T-helper 2 cell treated with Interferon-gamma antibody and Interleukin-4, amounts not matched to agents 5 μg/mL and 100 μg/mL, for 36 hours (primary cell): ENCODE results near the gene ASF1B.
"Not testable (repeated sequence)": the region's sequence is repeated elsewhere in the genome, so short reads cannot be mapped to it uniquely, and the experiment has no call there.

ENCODE experiments used
- DNase-seq: peaks from one replicate; pipeline ENCODE4 v3.0.0; 2021; ENCODE audit warnings: low spot score
- H3K27ac Mint-ChIP-seq: one replicate; pipeline ENCODE4 v1.8.0; 2021; ENCODE audit warnings: mild to moderate bottlenecking, mixed read lengths
- H3K27me3 Mint-ChIP-seq: one replicate; pipeline ENCODE4 v1.8.0; 2021; ENCODE audit warnings: low read depth, mixed read lengths
- H3K36me3 Mint-ChIP-seq: one replicate; pipeline ENCODE4 v1.8.0; 2021; ENCODE audit warnings: low read depth, mixed read lengths
- H3K4me1 Mint-ChIP-seq: one replicate; pipeline ENCODE4 v1.8.0; 2021; ENCODE audit warnings: low read depth, mixed read lengths
- H3K4me3 Mint-ChIP-seq: one replicate; pipeline ENCODE4 v1.8.0; 2022; ENCODE audit warnings: mild to moderate bottlenecking, moderate library complexity, mixed read lengths
- H3K9me3 Mint-ChIP-seq: one replicate; pipeline ENCODE4 v1.8.0; 2021; ENCODE audit warnings: mixed read lengths

The ASF1B gene

GRCh38 chr19:14150770-14151661 lies 14.6 kb upstream of the ASF1B start:
- H3K27me3 Mint-ChIP-seq: no peaks in the 10 kb centered on the region
- peaks cover 22% of the 10 kb centered on the region for H3K4me1 Mint-ChIP-seq
- peaks cover 4% of the 10 kb centered on the region for H3K36me3 Mint-ChIP-seq
- H3K4me3 Mint-ChIP-seq: no peak overlapping the region
- no peak for DNase-seq
- H3K9me3 Mint-ChIP-seq: no peaks in the 10 kb centered on the region
- H3K27ac Mint-ChIP-seq: peak overlapping the region; percentile 99

DNA sequence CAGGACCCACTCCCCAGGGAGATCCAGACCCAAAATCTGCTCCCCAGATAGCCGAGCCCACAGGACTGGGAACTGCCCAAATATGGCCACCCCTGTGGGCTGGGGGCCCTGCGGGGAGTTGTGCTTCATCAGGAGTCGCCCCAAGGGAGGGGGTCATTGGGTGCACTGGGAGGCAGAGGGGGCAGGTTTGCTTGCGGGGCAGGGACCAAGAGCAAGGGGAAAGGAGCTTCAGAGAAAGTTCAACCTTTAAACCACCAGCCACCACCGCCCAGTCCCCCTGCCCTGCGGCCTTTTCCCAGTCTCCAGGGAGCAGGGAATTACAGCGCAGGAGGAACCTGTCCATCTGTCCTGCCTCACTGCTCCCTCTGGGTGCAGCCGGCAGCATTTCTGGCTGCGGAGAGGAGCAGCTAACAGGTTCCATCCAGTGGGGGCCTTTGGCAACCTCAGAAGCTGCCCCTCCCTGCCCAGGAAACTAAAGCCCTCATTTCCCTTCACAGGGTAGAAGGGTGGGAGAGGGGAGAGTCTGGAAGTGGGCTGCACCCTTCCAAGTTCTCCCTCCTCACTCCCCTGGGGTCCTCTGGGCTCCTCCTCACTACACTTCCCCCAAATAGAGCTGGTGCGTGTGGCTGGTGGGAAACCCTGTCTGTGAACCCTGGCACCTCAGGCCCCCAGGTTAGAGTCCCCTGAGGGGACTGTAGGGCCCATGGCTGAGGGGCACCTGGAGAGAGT lies 13.8 kb upstream of the ASF1B start:
- H3K27me3 Mint-ChIP-seq: no peaks in the 10 kb centered on the region

DNA sequence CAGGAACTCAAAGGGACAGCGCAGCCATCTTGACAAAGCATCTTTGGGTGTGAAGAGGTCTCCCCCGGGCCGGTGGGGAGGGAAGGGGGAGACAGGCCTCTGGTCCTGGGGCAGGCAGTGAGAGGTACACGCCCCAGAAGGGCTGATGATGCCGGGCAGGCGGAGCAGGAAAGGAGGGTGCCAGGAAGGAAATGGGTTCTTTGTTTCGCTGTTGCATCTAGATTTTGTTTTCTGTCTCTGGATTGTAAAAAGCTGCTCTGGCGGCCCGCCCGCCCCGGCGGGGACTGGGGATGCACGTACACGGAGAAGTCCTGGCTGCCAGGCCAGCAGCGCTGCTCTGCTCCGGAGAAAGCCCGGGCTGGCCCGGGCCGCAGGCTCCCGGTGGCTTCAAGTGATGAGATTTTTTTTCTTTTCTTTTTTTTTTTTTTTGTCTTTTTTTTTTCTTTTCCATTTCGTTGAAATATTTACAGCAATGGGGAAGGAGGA lies 13.2 kb upstream of the ASF1B start:
- peak; percentile 30 for DNase-seq
- Mint-ChIP-seq H3K4me1 (peaks cover 27% of the 10 kb centered on the region), H3K4me3 (peak overlapping the region; percentile 91), H3K36me3 (peaks cover 4% of the 10 kb centered on the region), H3K27ac (peak overlapping the region; percentile 99), H3K9me3 (no peaks in the 10 kb centered on the region), H3K27me3 (no peaks in the 10 kb centered on the region)

More for the DNA sequence above, 13.8 kb upstream of the ASF1B start:
- H3K4me3 Mint-ChIP-seq: peak overlapping the region; percentile 91
- DNase-seq: no peak
- peaks cover 4% of the 10 kb centered on the region for H3K36me3 Mint-ChIP-seq
- H3K27ac Mint-ChIP-seq: peak overlapping the region; percentile 99
- H3K9me3 Mint-ChIP-seq: no peaks in the 10 kb centered on the region
- H3K4me1 Mint-ChIP-seq: peaks cover 26% of the 10 kb centered on the region

GRCh38 chr19:14148751-14149410 lies 12.5 kb upstream of the ASF1B start:
- peak overlapping the region; percentile 99 for H3K27ac Mint-ChIP-seq
- peak overlapping the region; percentile 91 for H3K4me3 Mint-ChIP-seq
- peaks cover 4% of the 10 kb centered on the region for H3K36me3 Mint-ChIP-seq
- DNase-seq: no peak
- no peaks in the 10 kb centered on the region for H3K27me3 Mint-ChIP-seq
- no peaks in the 10 kb centered on the region for H3K9me3 Mint-ChIP-seq
- peaks cover 27% of the 10 kb centered on the region for H3K4me1 Mint-ChIP-seq

DNA sequence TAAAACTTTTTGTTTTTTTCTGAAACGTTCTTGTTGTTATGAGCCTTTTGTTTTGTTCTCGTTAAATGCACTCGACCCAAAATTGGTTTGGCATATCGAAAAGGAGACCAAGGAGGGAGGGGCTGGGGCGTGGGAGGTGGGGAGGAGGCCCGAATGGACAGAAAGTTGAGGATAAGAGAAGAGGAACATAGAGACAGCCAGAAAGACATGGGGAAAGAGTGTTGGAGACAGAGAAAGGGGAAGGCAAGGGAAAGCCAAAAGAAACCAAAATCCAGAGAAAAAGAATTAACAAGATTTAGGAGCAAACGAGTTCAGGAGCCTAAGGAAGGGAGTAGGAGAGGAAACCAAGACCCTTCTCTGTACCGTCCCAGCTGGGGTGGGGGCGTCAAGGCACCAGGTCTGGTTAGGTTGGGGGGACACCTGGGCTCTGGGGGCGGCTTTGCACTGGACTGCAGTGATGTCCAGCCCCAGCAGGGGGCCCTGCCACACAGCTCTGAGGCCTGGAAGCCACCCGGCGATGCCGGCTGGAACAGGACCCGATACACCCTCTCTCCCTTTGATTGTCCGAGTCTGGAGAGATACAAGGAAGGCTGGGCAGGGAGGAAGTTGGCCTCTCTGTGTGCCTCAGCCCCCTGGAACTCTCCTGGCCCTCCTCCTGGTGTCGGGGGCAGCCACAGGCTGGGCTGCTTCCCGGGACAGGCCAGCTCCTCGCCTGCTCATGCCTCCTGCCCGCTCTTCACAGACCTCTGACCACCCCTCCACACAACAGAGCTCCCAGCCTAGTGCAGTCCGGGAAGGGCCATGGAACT lies 11.6 kb upstream of the ASF1B start:
- Mint-ChIP-seq H3K27ac (peak overlapping the region; percentile 99), H3K36me3 (peaks cover 2% of the 10 kb centered on the region), H3K9me3 (no peaks in the 10 kb centered on the region), H3K27me3 (no peaks in the 10 kb centered on the region), H3K4me1 (peaks cover 27% of the 10 kb centered on the region), H3K4me3 (peak overlapping the region; percentile 91)
- DNase-seq: peak; percentile 33

DNA sequence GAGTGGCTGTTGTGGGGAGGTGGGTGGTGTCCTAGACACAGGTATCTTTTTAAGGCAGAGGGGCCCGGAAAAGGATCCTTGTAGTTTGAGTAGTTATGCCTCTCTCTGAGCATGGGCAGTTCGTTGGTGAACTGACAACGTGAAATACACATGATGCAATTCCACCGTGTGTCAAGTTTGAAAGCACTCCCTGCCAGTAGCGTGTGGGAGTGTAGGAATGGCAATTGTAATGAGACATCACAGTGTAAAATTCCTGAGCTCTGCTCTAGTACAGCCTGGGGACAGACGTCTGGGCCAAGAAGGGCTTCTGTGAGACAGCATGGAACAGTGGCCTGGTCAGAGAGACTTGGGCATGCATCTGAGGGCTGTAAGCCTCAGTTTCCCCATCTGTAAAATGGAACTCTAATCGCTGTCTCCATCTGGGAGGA lies 10.4 kb upstream of the ASF1B start:
- H3K27ac Mint-ChIP-seq: no peak overlapping the region
- DNase-seq: no peak
- no peaks in the 10 kb centered on the region for H3K9me3 Mint-ChIP-seq
- H3K27me3 Mint-ChIP-seq: no peaks in the 10 kb centered on the region
- peaks cover 35% of the 10 kb centered on the region for H3K4me1 Mint-ChIP-seq
- peaks cover 2% of the 10 kb centered on the region for H3K36me3 Mint-ChIP-seq
- H3K4me3 Mint-ChIP-seq: no peak overlapping the region

- H3K9me3 Mint-ChIP-seq, H3K27me3 Mint-ChIP-seq: not testable (repeated sequence)
Measured at GRCh38 chr19:14146169-14146568, 9.8 kb upstream of the ASF1B start.

GRCh38 chr19:14145381-14145780 lies 9.0 kb upstream of the ASF1B start:
- Mint-ChIP-seq H3K27ac (peak overlapping the region; percentile 41), H3K4me1 (peaks cover 37% of the 10 kb centered on the region), H3K4me3 (no peak overlapping the region), H3K36me3 (peaks cover 2% of the 10 kb centered on the region), H3K27me3 (no peaks in the 10 kb centered on the region), H3K9me3 (no peaks in the 10 kb centered on the region)
- no peak for DNase-seq

More at GRCh38 chr19:14146169-14146568, 9.8 kb upstream of the ASF1B start:
- not testable (repeated sequence) for H3K36me3 Mint-ChIP-seq, H3K4me3 Mint-ChIP-seq, DNase-seq
- H3K27ac Mint-ChIP-seq: peak overlapping the region; percentile 45
- peaks cover 35% of the 10 kb centered on the region for H3K4me1 Mint-ChIP-seq

DNA sequence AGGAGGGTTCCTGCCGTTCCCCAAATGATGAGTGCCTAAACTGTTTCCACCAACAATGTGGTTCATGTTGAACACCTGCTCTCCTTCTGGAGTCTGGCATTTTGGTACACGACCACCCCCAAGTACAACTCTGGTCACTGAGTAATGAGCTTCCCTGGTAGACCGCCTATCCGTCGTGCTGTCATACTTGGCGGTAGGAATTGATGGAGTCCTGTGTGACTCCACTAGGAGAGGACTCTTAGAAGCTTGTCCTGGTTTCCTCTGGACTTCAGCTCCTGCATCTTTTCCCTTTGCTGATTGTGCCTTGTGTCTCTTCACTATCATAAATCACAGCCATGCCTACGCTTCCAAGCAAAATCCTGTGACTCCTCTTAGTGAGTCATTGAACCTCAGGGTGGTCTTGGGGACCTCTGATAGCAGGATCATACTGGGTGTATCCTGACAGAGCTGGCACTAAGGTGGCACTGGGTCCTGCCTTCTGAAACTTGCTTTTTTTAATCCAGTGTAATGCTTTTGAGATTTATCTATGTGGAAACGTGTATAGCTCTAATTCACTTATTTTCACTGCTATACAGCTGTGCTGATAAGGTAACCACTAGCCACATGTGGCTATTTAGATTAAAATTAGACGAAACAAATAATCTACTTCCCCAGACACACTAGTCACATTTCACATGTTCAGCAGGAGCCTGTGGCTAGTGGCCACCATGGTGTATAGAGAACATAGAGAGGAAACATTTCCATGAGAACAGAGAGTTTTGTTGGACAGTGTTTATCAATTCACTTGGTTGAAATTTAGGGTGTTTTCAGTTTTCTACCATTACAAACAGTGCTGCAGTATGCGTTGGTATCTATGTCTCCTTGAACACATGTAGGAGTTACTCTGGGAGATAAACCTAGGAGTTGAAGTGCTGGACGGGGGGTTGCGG lies 6.1 kb upstream of the ASF1B start:
- H3K4me3 Mint-ChIP-seq: no peak overlapping the region
- H3K9me3 Mint-ChIP-seq: no peaks in the 10 kb centered on the region
- no peaks in the 10 kb centered on the region for H3K27me3 Mint-ChIP-seq
- no peak overlapping the region for H3K27ac Mint-ChIP-seq
- H3K4me1 Mint-ChIP-seq: peaks cover 24% of the 10 kb centered on the region
- H3K36me3 Mint-ChIP-seq: peaks cover 5% of the 10 kb centered on the region
- DNase-seq: no peak

DNA sequence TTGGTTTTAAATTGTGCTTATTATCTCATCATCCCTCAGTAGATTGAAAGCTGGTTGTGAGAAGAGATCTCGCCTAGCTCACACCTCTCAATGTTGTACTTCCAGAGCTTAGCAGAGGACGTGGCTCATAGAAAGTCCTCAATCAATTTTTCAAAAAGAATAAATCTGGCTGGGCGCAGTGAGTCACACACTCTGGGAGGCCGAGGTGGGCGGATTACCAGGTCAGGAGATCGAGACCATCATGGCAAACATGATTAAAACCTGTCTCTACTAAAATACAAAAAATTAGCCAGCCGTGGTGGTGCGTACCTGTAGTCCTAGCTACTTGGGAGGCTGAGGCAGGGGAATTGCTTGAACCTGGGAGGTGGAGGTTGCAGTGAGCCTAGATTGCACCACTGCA lies 4.7 kb upstream of the ASF1B start:
- H3K36me3 Mint-ChIP-seq: peaks cover 6% of the 10 kb centered on the region
- no peak overlapping the region for H3K4me3 Mint-ChIP-seq
- peaks cover 23% of the 10 kb centered on the region for H3K4me1 Mint-ChIP-seq

DNA sequence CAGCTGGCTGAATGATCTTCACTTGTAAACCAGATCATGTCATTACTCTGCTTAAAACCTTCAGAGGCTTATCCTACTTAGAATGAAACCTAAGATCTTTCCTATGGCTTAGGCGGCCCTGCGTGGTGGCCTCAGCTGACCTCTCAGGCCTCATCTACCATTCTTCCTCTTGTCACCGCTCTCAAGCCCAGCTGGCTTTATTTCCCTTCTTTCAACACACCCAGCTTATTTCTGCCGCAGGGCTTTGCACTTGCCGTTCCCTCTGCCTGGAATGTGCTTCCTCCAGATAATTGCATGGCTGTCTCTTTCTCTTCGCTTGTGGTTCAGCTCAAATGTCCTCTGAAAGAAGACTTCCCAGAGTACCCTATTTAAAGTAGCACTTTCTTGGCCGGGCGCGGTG lies 3.6 kb upstream of the ASF1B start:
- H3K36me3 Mint-ChIP-seq: peaks cover 13% of the 10 kb centered on the region
- no peak overlapping the region for H3K4me3 Mint-ChIP-seq
- H3K27me3 Mint-ChIP-seq: no peaks in the 10 kb centered on the region
- no peak for DNase-seq
- H3K9me3 Mint-ChIP-seq: no peaks in the 10 kb centered on the region
- H3K4me1 Mint-ChIP-seq: peaks cover 26% of the 10 kb centered on the region
- H3K27ac Mint-ChIP-seq: peak overlapping the region; percentile 58

More for the DNA sequence above, 4.7 kb upstream of the ASF1B start:
- DNase-seq: no peak
- Mint-ChIP-seq H3K27me3 (no peaks in the 10 kb centered on the region), H3K9me3 (no peaks in the 10 kb centered on the region), H3K27ac (no peak overlapping the region)

DNA sequence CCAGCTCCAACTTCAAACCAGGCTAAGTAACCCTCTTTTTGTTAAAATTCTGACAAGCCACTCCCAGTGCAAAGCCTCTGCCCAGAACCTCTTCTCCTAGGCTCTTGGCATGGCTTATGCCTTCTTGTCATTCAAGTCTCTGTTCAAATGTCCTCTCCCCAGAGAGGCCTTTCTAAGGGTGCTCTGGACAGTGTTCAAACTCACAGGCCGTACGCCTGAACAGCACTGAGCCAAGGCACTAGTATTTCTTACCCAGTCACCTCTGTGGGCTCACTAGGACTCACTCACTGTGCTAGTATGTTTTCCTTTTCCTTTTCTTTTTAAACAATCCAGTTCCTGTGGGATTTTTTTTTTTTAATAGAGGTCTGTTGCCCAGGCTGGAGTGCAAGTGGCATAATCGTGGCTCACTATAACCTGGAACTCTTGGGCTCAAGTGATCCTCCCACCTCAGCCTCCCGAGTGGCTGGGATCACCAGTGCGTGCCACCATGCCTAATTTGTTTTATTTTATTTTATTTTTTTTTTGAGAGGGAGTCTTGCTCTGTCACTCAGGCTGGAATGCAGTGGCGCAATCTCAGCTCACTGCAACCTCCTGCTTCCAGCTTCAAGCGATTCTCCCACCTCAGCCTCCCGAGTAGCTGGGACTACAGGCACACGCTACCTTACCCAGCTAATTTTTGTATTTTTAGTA lies 2.3 kb upstream of the ASF1B start:
- H3K4me1 Mint-ChIP-seq: peaks cover 33% of the 10 kb centered on the region
- H3K36me3 Mint-ChIP-seq: peaks cover 21% of the 10 kb centered on the region
- no peaks in the 10 kb centered on the region for H3K27me3 Mint-ChIP-seq
- no peaks in the 10 kb centered on the region for H3K9me3 Mint-ChIP-seq
- DNase-seq: no peak
- peak overlapping the region; percentile 74 for H3K27ac Mint-ChIP-seq
- peak overlapping the region; percentile 67 for H3K4me3 Mint-ChIP-seq
